Esophagus squamous epithelium (tissue), 5 donors: ENCODE results near the gene PHC1. TPM values are rescaled to one million over a fixed set of nuclear protein-coding genes. Genes with fewer than 3 reads are reported as not detected.
"Not testable (repeated sequence)": the region's sequence is repeated elsewhere in the genome, so short reads cannot be mapped to it uniquely, and the experiment has no call there.

Experiments
- DNase-seq: peaks from one replicate; lab custom pipeline; 2025; lab: John Stamatoyannopoulos, UW
- H3K27ac ChIP-seq, 4 donors: fragments of 200-600 bp; sonication (generic); one replicate each; pipeline ENCODE4 v1.5.1; 2016 to 2019; ENCODE audit warnings: mild to moderate bottlenecking in 1 of 4
- H3K27me3 ChIP-seq, 4 donors: fragments of 200-600 bp; sonication (generic); 1 replicate in 3 of 4; 2 replicates in 1 of 4; pipeline versions ENCODE4 v1.5.1 to v1.6.0; 2017 to 2021; ENCODE audit warnings: antibody characterized with exemption in 1 of 4
- H3K36me3 ChIP-seq, 3 donors: fragments of 200-600 bp; sonication (generic); one replicate each; pipeline ENCODE4 v1.5.1; 2016 to 2019
- H3K4me1 ChIP-seq, 3 donors: fragments of 200-600 bp; sonication (generic); one replicate each; pipeline ENCODE4 v1.5.1; 2017 to 2019
- H3K4me3 ChIP-seq, 4 donors: fragments of 200-600 bp; sonication (generic); 1 replicate in 3 of 4; 2 replicates in 1 of 4; pipeline ENCODE4 v1.5.1; 2016 to 2019; ENCODE audit warnings: mild to moderate bottlenecking in 2 of 4, moderate library complexity in 1 of 4
- H3K9me3 ChIP-seq, 3 donors: fragments of 200-600 bp; sonication (generic); one replicate each; pipeline ENCODE4 v1.5.1; 2016 to 2019
- CTCF ChIP-seq, 6 experiments: fragments of 450-650 bp in 4 of 6; fragments of 200-600 bp in 2 of 6; sonication (generic) in 2 of 6; IDR thresholded peaks; one replicate each; pipeline ENCODE4 v1.5.1; 2016 to 2019; ENCODE audit warnings: antibody characterized with exemption in 6 of 6, mild to moderate bottlenecking in 4 of 6, moderate library complexity in 4 of 6
- POLR2A ChIP-seq, 4 donors: fragments of 450-650 bp; IDR thresholded peaks; one replicate each; pipeline ENCODE4 v1.6.1; 2017; ENCODE audit warnings: antibody characterized with exemption in 4 of 4, mild to moderate bottlenecking in 4 of 4, moderate library complexity in 3 of 4
- WGBS, 2 donors: methylation state at CpG; one replicate each; pipeline ENCODE4 v1.1.5; 2018; 5-methylcytosine and 5-hydroxymethylcytosine counted together
- intact Hi-C: fragments of 100-400 bp; cut with DNase I; formaldehyde crosslinking; loops from one replicate; pipeline ENCODE4 v1.15.0; 2022
- total RNA-seq, 4 donors: library from RNA; depleted of rRNA; stranded (reverse); fragments of >200 nt; gene quantifications; one replicate each; pipeline ENCODE4 v1.1.0, GENCODE V29; 2016
- donor health status: DM: yes; HTN: yes; CAD: no.

PHC1 gene
- 10 to 100 TPM; 10.1 to 21.7 (median 18.6) TPM for total RNA-seq

GRCh38 chr12:8914033-8914715, at the start of gene PHC1:
TSS of gene PHC1 (plus strand) at chr12:8914509. CDS start at chr12:8917678, 3,169 bp downstream.
- Histone ChIP-seq H3K27ac (peak within 1 kb of the TSS; percentile 81 to 94 (median 92)), H3K4me1 (peaks cover 24 to 49% (median 25%) of the 10 kb centered on the region in 3 donors), H3K36me3 (peaks cover 0 to 16% (median 0%) of the 10 kb centered on the region in 3 donors), H3K4me3 (peak within 1 kb of the TSS; percentile 59 to 84 (median 67))
- H3K27me3 ChIP-seq, H3K9me3 ChIP-seq, intact Hi-C loops: not testable (repeated sequence)
- peak in 5 of 6 experiments; percentile 18 to 53 (median 42) for TF ChIP-seq CTCF (IDR thresholded peaks at IDR 0.05)
- DNase-seq: peak; percentile 1
- WGBS, 2 donors: 0% methylated on average over 2 to 7 of the region's 57 CpGs

GRCh38 chr12:8866429-8866828, 47.9 kb upstream of the PHC1 start:
- H3K27ac ChIP-seq: no peak overlapping the region
- no peaks in the 10 kb centered on the region for H3K9me3 ChIP-seq
- no peak for TF ChIP-seq POLR2A (IDR thresholded peaks at IDR 0.05)
- TF ChIP-seq CTCF (IDR thresholded peaks at IDR 0.05): no peak
- no peak for DNase-seq
- 73 to 75% methylated on average over 2 of the region's 2 CpGs for WGBS, 2 donors
- no peaks in the 10 kb centered on the region for H3K4me1 ChIP-seq
- no peaks in the 10 kb centered on the region for H3K27me3 ChIP-seq
- peaks cover 0 to 89% (median 0%) of the 10 kb centered on the region in 3 donors for H3K36me3 ChIP-seq
- H3K4me3 ChIP-seq: no peak overlapping the region
- intact Hi-C loops: no loop called here

GRCh38 chr12:8867009-8867408, 47.3 kb upstream of the PHC1 start:
- Histone ChIP-seq H3K36me3 (peaks cover 0 to 89% (median 0%) of the 10 kb centered on the region in 3 donors), H3K27me3 (no peaks in the 10 kb centered on the region), H3K27ac (no peak overlapping the region), H3K9me3 (no peaks in the 10 kb centered on the region), H3K4me3 (no peak overlapping the region), H3K4me1 (no peaks in the 10 kb centered on the region)
- no peak for DNase-seq
- intact Hi-C loops: no loop called here
- TF ChIP-seq CTCF (IDR thresholded peaks at IDR 0.05): no peak

- Histone ChIP-seq H3K4me3 (no peak overlapping the region), H3K9me3 (no peaks in the 10 kb centered on the region), H3K27me3 (no peaks in the 10 kb centered on the region), H3K36me3 (peaks cover 0 to 83% (median 0%) of the 10 kb centered on the region in 3 donors), H3K27ac (no peak overlapping the region), H3K4me1 (no peaks in the 10 kb centered on the region)
- no peak for DNase-seq
- WGBS, 2 donors: 88 to 92% methylated on average over 6 of the region's 6 CpGs
- intact Hi-C loops: no loop called here
- TF ChIP-seq POLR2A (IDR thresholded peaks at IDR 0.05) (no peak), CTCF (IDR thresholded peaks at IDR 0.05) (no peak)
Observed at GRCh38 chr12:8867786-8868185, 46.5 kb upstream of the PHC1 start.

- no peak for TF ChIP-seq CTCF (IDR thresholded peaks at IDR 0.05)
- TF ChIP-seq POLR2A (IDR thresholded peaks at IDR 0.05): no peak
Observed at GRCh38 chr12:8870586-8870985, 43.7 kb upstream of the PHC1 start.

More at GRCh38 chr12:8870586-8870985, 43.7 kb upstream of the PHC1 start:
- Histone ChIP-seq H3K27me3 (no peaks in the 10 kb centered on the region), H3K4me3 (no peak overlapping the region), H3K9me3 (no peaks in the 10 kb centered on the region), H3K4me1 (no peaks in the 10 kb centered on the region), H3K27ac (no peak overlapping the region), H3K36me3 (peaks cover 0 to 91% (median 0%) of the 10 kb centered on the region in 3 donors)
- DNase-seq: no peak
- WGBS, 2 donors: 73 to 77% methylated on average over 1 of the region's 1 CpG
- intact Hi-C loops: no loop called here
